ENCODE results near the gene KIF7. TPM values are rescaled to one million over a fixed set of nuclear protein-coding genes. Genes with fewer than 3 reads are reported as not detected.

Gene KIF7
- polyA plus RNA-seq, 1 donor from 2014 or later, result 5.2 TPM

GRCh38 chr15:89672221-89673164 lies 17.2 kb upstream of the KIF7 start:
- H3K9ac ChIP-seq (ENCODE audit: low read length), result no peak overlapping the region
- H3F3A ChIP-seq (ENCODE audit: insufficient read depth, low read length, poor library complexity, severe bottlenecking), result no peaks in the 10 kb centered on the region
- no peaks in the 10 kb centered on the region for H3K27me3 ChIP-seq (ENCODE audit: insufficient read depth, low read depth, low read length)
- H3K9me3 ChIP-seq (ENCODE audit: low read length), result no peaks in the 10 kb centered on the region
- H3K4me3 ChIP-seq (ENCODE audit: low read length), result no peak overlapping the region
- no peaks in the 10 kb centered on the region for H3K79me2 ChIP-seq (replicated peaks; ENCODE audit: insufficient read depth, low read length)
- H3K27ac ChIP-seq (ENCODE audit: low read length), result no peak overlapping the region
- TF ChIP-seq TAF1 (IDR thresholded peaks at IDR 0.05; ENCODE audit: low read depth) (no peak), EZH2 (IDR thresholded peaks at IDR 0.05; ENCODE audit: borderline replicate concordance, insufficient read depth, low read length, poor library complexity, severe bottlenecking) (no peak), REST (IDR thresholded peaks at IDR 0.05; ENCODE audit: borderline replicate concordance) (no peak)
- no peak overlapping the region for H2AFZ ChIP-seq (ENCODE audit: low read depth, low read length)
- no peaks in the 10 kb centered on the region for H4K20me1 ChIP-seq (ENCODE audit: insufficient read depth)
- H3K36me3 ChIP-seq (ENCODE audit: insufficient read depth, low read length), result no peaks in the 10 kb centered on the region
- H3K9me2 ChIP-seq (ENCODE audit: insufficient read depth, low read length), result no peaks in the 10 kb centered on the region
- no peak overlapping the region for H3K4me2 ChIP-seq (ENCODE audit: low read length)

- Histone ChIP-seq H3F3A (ENCODE audit: insufficient read depth, low read length, poor library complexity, severe bottlenecking) (no peaks in the 10 kb centered on the region), H3K9ac (ENCODE audit: low read length) (no peak overlapping the region), H3K36me3 (ENCODE audit: insufficient read depth, low read length) (no peaks in the 10 kb centered on the region), H2AFZ (ENCODE audit: low read depth, low read length) (no peak overlapping the region), H3K79me2 (replicated peaks; ENCODE audit: insufficient read depth, low read length) (no peaks in the 10 kb centered on the region), H3K4me3 (ENCODE audit: low read length) (no peak overlapping the region), H3K9me3 (ENCODE audit: low read length) (no peaks in the 10 kb centered on the region), H4K20me1 (ENCODE audit: insufficient read depth) (no peaks in the 10 kb centered on the region), H3K27ac (ENCODE audit: low read length) (no peak overlapping the region), H3K4me2 (ENCODE audit: low read length) (no peak overlapping the region), H3K9me2 (ENCODE audit: insufficient read depth, low read length) (no peaks in the 10 kb centered on the region), H3K27me3 (ENCODE audit: insufficient read depth, low read depth, low read length) (no peaks in the 10 kb centered on the region)
- no peak for TF ChIP-seq TAF1 (IDR thresholded peaks at IDR 0.05; ENCODE audit: low read depth)
- TF ChIP-seq POLR2AphosphoS5 (IDR thresholded peaks at IDR 0.05), result no peak
- TF ChIP-seq EZH2 (IDR thresholded peaks at IDR 0.05; ENCODE audit: borderline replicate concordance, insufficient read depth, low read length, poor library complexity, severe bottlenecking), result no peak
- TF ChIP-seq REST (IDR thresholded peaks at IDR 0.05; ENCODE audit: borderline replicate concordance), result no peak
- TF ChIP-seq RAD21 (conservative IDR thresholded peaks at IDR 0.05), result no peak
- TF ChIP-seq CTCF (IDR thresholded peaks at IDR 0.05; ENCODE audit: poor library complexity, severe bottlenecking), result no peak
- TF ChIP-seq MXI1 (conservative IDR thresholded peaks at IDR 0.05; ENCODE audit: poor library complexity, severe bottlenecking), result no peak
- TF ChIP-seq EP300 (conservative IDR thresholded peaks at IDR 0.05; ENCODE audit: poor library complexity, severe bottlenecking), result no peak
- no peak for TF ChIP-seq SMC3 (conservative IDR thresholded peaks at IDR 0.05; ENCODE audit: poor library complexity)
These were observed 16.4 kb upstream of the KIF7 start for GRCh38 chr15:89671687-89672086.
